Vagina (tissue), 2 donors: ENCODE data around the gene PDE10A. TPM values are rescaled to one million over a fixed set of nuclear protein-coding genes. Genes with fewer than 3 reads are reported as not detected.

ENCODE experiments used
- DNase-seq, 2 donors: peaks; one replicate each; pipeline ENCODE4 v3.0.0-alpha.2; 2017; ENCODE audit errors: extremely low spot score in 2 of 2
- H3K27ac ChIP-seq: fragments of 200-600 bp; sonication (generic); one replicate; pipeline ENCODE4 v1.5.1; 2019
- H3K27me3 ChIP-seq: fragments of 200-600 bp; sonication (generic); one replicate; pipeline ENCODE4 v1.5.1; 2019
- H3K36me3 ChIP-seq, 2 donors: fragments of 200-600 bp; sonication (generic); one replicate each; pipeline ENCODE4 v1.5.1; 2017 to 2019
- H3K4me1 ChIP-seq: fragments of 200-600 bp; sonication (generic); one replicate; pipeline ENCODE4 v1.5.1; 2019
- H3K4me3 ChIP-seq, 2 donors: fragments of 200-600 bp; sonication (generic); 1 replicate in 1 of 2; 2 replicates in 1 of 2; pipeline ENCODE4 v1.5.1; 2016 to 2019
- H3K9me3 ChIP-seq: fragments of 200-600 bp; sonication (generic); one replicate; pipeline ENCODE4 v1.5.1; 2019
- POLR2A ChIP-seq, 2 donors: fragments of 450-650 bp; IDR thresholded peaks; one replicate each; pipeline ENCODE4 v1.6.1; 2017; ENCODE audit warnings: antibody characterized with exemption in 2 of 2, mild to moderate bottlenecking in 2 of 2, moderate library complexity in 2 of 2
- POLR2AphosphoS5 ChIP-seq, 2 donors: sonication (generic); formaldehyde crosslinking; IDR thresholded peaks; one replicate each; pipeline ENCODE4 v1.9.0; 2017; ENCODE audit warnings: antibody characterized with exemption in 2 of 2, mild to moderate bottlenecking in 2 of 2, low read depth in 1 of 2; ENCODE audit not compliant: insufficient read depth in 1 of 2
- intact Hi-C: fragments of 100-400 bp; cut with DNase I; formaldehyde crosslinking; loops from one replicate; pipeline ENCODE4 v1.15.1; 2023
- total RNA-seq: library from RNA; depleted of rRNA; stranded (reverse); fragments of >200 nt; gene quantifications from one replicate; pipeline ENCODE4 v1.2.3, GENCODE V29; 2016
- TF ChIP-seq, protein P1 (sequence below), 3 experiments: fragments of 450-650 bp in 2 of 3; fragments of 200-600 bp in 1 of 3; sonication (generic) in 1 of 3; IDR thresholded peaks; one replicate each; pipeline ENCODE4 v1.5.1; 2017 to 2019; ENCODE audit warnings: antibody characterized with exemption in 3 of 3, mild to moderate bottlenecking in 2 of 3, moderate library complexity in 2 of 3

The PDE10A gene
- total RNA-seq, 1 donor from 2014 or later = 15.0 TPM

DNA sequence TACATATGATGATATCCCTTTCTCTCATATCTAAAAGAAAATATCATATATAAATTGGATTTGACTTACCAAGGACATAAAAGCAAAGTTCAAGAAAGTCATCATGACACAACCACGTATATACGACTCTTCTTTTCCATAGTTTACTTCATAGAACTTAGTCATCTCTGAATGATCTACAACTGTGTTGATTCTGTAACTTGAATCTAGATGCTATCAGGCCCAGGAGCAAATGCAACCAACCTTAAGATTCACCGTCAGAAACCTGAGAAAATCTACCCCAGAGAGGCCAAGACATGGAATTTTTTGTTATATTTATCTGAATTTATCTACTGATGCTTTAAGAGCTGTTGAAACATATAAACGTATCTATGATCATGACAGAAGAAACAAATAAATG is 165.6 kb downstream of the PDE10A start:
- no peak for DNase-seq
- Histone ChIP-seq H3K27me3 (no peaks in the 10 kb centered on the region), H3K4me3 (no peak overlapping the region), H3K9me3 (no peaks in the 10 kb centered on the region), H3K4me1 (no peaks in the 10 kb centered on the region), H3K36me3 (no peaks in the 10 kb centered on the region), H3K27ac (no peak overlapping the region)
- intact Hi-C loops = no loop called here
- no peak for TF ChIP-seq POLR2A (IDR thresholded peaks at IDR 0.05)
- TF ChIP-seq POLR2AphosphoS5 (IDR thresholded peaks at IDR 0.05; ENCODE audit: insufficient read depth in 1 of 2, low read depth in 1 of 2) = no peak
- TF ChIP-seq, protein P1, sequence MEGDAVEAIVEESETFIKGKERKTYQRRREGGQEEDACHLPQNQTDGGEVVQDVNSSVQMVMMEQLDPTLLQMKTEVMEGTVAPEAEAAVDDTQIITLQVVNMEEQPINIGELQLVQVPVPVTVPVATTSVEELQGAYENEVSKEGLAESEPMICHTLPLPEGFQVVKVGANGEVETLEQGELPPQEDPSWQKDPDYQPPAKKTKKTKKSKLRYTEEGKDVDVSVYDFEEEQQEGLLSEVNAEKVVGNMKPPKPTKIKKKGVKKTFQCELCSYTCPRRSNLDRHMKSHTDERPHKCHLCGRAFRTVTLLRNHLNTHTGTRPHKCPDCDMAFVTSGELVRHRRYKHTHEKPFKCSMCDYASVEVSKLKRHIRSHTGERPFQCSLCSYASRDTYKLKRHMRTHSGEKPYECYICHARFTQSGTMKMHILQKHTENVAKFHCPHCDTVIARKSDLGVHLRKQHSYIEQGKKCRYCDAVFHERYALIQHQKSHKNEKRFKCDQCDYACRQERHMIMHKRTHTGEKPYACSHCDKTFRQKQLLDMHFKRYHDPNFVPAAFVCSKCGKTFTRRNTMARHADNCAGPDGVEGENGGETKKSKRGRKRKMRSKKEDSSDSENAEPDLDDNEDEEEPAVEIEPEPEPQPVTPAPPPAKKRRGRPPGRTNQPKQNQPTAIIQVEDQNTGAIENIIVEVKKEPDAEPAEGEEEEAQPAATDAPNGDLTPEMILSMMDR (IDR thresholded peaks at IDR 0.05) = no peak

DNA sequence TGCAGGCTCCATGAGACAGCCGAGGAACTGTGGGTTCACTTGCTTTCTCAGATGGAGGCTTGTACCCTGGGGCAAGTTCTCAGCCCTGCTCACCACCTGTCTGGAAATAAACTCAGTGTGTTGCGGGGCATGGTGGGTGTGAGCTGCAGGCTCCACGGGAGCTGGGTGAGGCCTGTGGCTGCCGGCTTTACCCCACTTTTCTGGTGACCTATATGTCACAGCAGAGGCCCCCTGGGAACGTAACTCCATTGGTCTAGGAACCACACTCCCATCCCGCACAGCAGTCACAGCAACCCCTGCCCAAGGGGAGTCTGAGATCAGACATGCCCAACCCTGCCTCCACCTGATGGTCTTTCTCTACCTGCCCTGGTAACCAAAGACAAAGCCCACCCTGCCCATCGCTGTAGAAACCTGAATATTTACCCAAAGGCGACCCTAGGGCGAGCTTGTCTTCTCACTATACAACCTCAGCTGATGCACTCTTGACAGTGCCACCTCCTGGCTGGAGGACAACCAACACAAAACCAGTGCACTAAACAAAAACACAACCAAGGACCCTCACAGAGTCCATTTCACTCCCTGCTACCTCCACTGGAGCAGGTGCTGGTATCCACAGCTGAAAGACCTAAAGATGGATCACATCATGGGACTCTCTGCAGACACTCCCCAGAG is 174.3 kb downstream of the PDE10A start:
- no peaks in the 10 kb centered on the region for H3K36me3 ChIP-seq
- no peak for DNase-seq
- no peaks in the 10 kb centered on the region for H3K4me1 ChIP-seq
- H3K4me3 ChIP-seq = no peak overlapping the region
- intact Hi-C loops = no loop called here
- H3K9me3 ChIP-seq = no peaks in the 10 kb centered on the region
- no peak for TF ChIP-seq POLR2AphosphoS5 (IDR thresholded peaks at IDR 0.05; ENCODE audit: insufficient read depth in 1 of 2, low read depth in 1 of 2)
- no peak for TF ChIP-seq POLR2A (IDR thresholded peaks at IDR 0.05)
- TF ChIP-seq, protein P1 (IDR thresholded peaks at IDR 0.05) = no peak
- no peaks in the 10 kb centered on the region for H3K27me3 ChIP-seq
- no peak overlapping the region for H3K27ac ChIP-seq

DNA sequence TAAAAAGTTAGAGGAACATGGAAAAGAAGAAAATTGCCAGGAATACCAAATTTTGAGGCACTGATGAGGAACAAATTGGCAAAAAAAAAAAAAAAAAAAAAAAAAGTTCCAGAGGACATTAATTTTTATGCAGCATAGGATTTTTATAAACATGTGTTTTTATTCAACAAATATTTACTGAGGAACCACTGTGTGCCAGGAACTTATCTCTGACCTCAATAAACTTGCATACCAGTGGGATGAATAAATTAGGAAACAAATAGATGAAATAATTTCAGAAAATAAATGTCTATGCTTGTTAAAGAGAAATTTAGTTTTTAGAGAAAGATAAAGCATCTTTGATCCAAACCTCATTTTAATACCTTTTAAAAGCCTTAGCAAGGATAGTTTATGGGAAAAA is 175.1 kb downstream of the PDE10A start:
- intact Hi-C loops = no loop called here
- DNase-seq = no peak
- Histone ChIP-seq H3K27ac (no peak overlapping the region), H3K4me3 (no peak overlapping the region), H3K9me3 (no peaks in the 10 kb centered on the region), H3K27me3 (no peaks in the 10 kb centered on the region), H3K36me3 (no peaks in the 10 kb centered on the region), H3K4me1 (no peaks in the 10 kb centered on the region)
- TF ChIP-seq, protein P1 (IDR thresholded peaks at IDR 0.05) = no peak

DNA sequence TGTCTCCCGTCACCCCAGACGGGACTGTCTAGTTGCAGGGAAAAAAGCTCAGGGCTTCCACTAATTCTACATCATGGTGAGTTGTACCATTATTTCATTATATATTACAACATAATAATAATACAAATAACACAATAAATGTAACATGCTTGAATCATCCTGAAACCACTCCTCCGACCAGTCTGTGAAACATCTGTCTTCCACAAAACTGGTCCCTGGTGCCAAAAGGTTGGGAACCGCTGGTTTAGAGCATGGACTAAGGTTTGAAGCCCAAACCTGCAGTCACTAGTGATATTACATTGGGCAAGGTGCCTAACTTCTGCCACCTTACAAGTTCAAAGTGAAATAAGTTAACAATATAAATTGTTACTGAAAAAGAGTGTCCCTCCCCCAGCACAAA is 175.7 kb downstream of the PDE10A start:
- no peak for DNase-seq
- no peak overlapping the region for H3K27ac ChIP-seq
- H3K4me3 ChIP-seq = no peak overlapping the region
- intact Hi-C loops = no loop called here
- no peaks in the 10 kb centered on the region for H3K4me1 ChIP-seq
- H3K9me3 ChIP-seq = no peaks in the 10 kb centered on the region
- TF ChIP-seq POLR2AphosphoS5 (IDR thresholded peaks at IDR 0.05; ENCODE audit: insufficient read depth in 1 of 2, low read depth in 1 of 2) (no peak), POLR2A (IDR thresholded peaks at IDR 0.05) (no peak)
- TF ChIP-seq, protein P1 (IDR thresholded peaks at IDR 0.05) = no peak
- no peaks in the 10 kb centered on the region for H3K36me3 ChIP-seq
- no peaks in the 10 kb centered on the region for H3K27me3 ChIP-seq

DNA sequence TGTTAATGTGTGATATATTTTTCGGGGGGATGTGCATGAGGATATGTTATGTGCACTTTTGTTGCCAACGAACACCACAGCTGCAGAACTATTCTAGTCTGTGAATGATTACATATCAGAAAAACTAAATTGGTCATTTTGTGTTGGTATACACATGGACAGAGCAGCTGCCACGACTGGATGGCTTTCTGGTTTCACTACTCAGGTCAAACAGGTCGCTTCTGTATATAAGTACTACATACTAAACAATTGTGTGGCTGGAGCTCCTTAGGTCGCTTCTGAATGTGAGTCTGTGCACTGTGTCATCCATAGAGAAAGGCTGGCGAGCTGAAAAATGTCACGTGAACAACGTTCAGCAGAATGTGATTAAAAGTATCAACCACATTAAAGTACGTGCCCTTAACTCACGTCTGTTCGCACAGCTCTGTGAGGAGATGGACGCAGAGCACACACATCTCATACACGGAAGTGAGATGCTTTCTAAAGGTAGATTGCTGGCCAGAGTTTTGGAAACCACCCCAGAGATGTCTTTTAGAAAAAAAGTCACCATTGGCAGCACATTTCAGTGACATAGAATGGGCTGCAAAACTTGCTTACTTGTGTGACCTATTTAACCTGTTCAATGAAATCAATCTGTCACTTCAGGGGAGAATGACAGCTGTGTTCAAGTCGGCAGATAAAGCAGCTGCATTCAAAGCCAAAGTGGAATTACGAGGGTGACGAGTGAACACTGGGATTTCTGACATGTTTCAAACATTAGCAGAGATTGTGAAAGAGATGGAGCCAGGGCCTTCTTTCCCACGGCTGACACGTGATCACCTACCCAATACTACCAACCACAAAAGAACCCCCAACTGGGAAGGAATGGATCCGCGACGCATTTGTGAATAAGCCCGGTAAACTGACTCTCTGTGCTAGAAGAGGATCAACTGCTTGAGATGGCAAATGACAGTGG is 176.6 kb downstream of the PDE10A start:
- no peak for DNase-seq
- no peak overlapping the region for H3K4me3 ChIP-seq
- H3K36me3 ChIP-seq = no peaks in the 10 kb centered on the region
- H3K4me1 ChIP-seq = no peaks in the 10 kb centered on the region
- H3K27me3 ChIP-seq = no peaks in the 10 kb centered on the region
- no peaks in the 10 kb centered on the region for H3K9me3 ChIP-seq
- intact Hi-C loops = no loop called here
- no peak overlapping the region for H3K27ac ChIP-seq
- TF ChIP-seq, protein P1 (IDR thresholded peaks at IDR 0.05) = no peak
- TF ChIP-seq POLR2A (IDR thresholded peaks at IDR 0.05) (no peak), POLR2AphosphoS5 (IDR thresholded peaks at IDR 0.05; ENCODE audit: insufficient read depth in 1 of 2, low read depth in 1 of 2) (no peak)
